ENCODE results near the gene RASL11B. TPM values are rescaled to one million over a fixed set of nuclear protein-coding genes. Genes with fewer than 3 reads are reported as not detected.
A peak's percentile ranks its signal among the peaks of the same experiment; 100 is the strongest.

RASL11B gene
- total RNA-seq, 3 donors from 2014 or later: 3.1 to 4.9 TPM; not detected in 1

DNA sequence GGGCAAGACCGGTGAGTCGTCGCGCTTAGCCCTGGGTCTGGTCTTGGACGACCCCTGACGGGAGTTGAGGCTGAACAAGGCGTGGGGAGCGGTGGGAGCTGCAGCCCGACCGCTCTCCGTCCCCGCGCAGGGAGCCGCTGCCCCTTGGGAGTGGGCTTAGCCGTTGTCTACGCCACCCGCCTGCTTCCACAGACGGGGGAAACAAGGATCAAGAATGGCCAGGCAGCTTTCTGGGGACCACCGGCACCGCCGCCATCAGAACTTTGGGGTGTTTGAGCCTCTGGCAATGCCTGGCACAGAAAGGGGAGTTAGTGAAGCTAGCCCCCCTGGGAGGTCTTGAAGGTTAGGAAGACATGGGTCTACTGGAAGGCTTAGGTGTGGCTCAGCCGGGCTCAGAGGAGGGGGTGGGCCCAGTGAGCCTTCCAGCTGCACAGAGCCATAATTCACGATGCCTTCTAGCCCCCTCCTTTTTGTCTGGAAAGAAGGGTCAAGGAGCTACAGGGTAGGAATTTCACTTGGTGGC lies 583 bp downstream of the RASL11B start:
- Histone ChIP-seq H3K4me1 (peaks cover 0 to 4% of the 10 kb centered on the region in 2 donors), H3K36me3 (no peaks in the 10 kb centered on the region), H3K27me3 (no peaks in the 10 kb centered on the region), H3K9me3 (peaks cover 0 to 4% of the 10 kb centered on the region in 2 donors), H3K4me3 (peak overlapping the region; percentile 56 to 90 (median 74)), H3K27ac (peak overlapping the region in 1 of 2 donors; percentile 81)
- intact Hi-C loops (cut with DNase I; ENCODE audit: low total_unique reads): no loop called here
- TF ChIP-seq POLR2A (IDR thresholded peaks at IDR 0.05): no peak
- TF ChIP-seq, protein P1, sequence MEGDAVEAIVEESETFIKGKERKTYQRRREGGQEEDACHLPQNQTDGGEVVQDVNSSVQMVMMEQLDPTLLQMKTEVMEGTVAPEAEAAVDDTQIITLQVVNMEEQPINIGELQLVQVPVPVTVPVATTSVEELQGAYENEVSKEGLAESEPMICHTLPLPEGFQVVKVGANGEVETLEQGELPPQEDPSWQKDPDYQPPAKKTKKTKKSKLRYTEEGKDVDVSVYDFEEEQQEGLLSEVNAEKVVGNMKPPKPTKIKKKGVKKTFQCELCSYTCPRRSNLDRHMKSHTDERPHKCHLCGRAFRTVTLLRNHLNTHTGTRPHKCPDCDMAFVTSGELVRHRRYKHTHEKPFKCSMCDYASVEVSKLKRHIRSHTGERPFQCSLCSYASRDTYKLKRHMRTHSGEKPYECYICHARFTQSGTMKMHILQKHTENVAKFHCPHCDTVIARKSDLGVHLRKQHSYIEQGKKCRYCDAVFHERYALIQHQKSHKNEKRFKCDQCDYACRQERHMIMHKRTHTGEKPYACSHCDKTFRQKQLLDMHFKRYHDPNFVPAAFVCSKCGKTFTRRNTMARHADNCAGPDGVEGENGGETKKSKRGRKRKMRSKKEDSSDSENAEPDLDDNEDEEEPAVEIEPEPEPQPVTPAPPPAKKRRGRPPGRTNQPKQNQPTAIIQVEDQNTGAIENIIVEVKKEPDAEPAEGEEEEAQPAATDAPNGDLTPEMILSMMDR (IDR thresholded peaks at IDR 0.05): no peak
- no peak for DNase-seq (ENCODE audit: low spot score in 2 of 2)

DNA sequence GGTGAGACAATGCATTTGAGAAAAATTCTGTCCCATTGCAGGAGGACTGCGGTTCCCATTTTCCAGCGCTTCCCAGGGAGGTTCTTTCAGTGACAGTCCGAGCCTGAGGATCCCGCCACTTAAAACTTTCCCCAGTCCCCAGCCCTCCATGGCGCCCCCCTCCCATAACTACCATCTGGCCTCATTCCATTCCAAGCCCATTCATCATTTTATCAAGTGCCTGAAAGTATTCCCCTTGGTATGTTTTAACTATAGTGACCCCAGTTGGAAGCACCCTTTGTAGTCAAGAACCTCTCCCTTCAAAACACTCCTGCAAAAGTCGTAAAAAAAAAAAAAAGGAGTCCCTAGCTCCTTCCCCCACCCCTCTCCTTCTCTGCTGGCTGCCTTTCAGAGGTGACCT lies 1.2 kb downstream of the RASL11B start:
- Histone ChIP-seq H3K36me3 (no peaks in the 10 kb centered on the region), H3K4me3 (peak overlapping the region in 2 of 3 donors; percentile 74 to 90), H3K4me1 (peaks cover 0 to 4% of the 10 kb centered on the region in 2 donors), H3K27ac (no peak overlapping the region), H3K27me3 (no peaks in the 10 kb centered on the region), H3K9me3 (peaks cover 0 to under 1% of the 10 kb centered on the region in 2 donors)
- no peak for DNase-seq (ENCODE audit: low spot score in 2 of 2)
- intact Hi-C loops (cut with DNase I; ENCODE audit: low total_unique reads): no loop called here
- TF ChIP-seq POLR2AphosphoS5 (IDR thresholded peaks at IDR 0.05): no peak
- TF ChIP-seq POLR2A (IDR thresholded peaks at IDR 0.05): no peak
- TF ChIP-seq, protein P1 (IDR thresholded peaks at IDR 0.05): no peak

DNA sequence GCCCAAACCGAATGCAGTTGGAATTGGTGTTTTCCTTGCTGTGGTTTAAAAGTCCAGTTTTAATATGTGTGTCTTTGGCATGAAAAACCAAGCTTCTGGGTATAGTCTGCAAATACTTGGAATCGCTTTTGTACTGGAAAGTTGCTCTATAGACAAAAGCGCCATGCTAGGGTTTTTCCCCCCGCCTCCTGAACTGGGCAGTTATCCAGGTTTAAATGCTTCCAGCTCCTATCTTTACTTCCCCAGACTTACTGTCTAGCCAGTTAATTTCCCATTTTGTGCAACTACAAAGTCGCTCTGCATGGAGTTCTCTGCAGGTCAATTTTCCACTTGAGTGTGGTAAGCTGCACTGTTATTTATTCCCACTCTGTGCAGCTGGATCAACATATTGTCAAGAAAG lies 2.7 kb downstream of the RASL11B start:
- Histone ChIP-seq H3K27me3 (no peaks in the 10 kb centered on the region), H3K36me3 (no peaks in the 10 kb centered on the region), H3K4me3 (peak overlapping the region in 1 of 3 donors; percentile 21), H3K4me1 (peaks cover 0 to 4% of the 10 kb centered on the region in 2 donors), H3K9me3 (no peaks in the 10 kb centered on the region), H3K27ac (no peak overlapping the region)
- intact Hi-C loops (cut with DNase I; ENCODE audit: low total_unique reads): no loop called here
- DNase-seq (ENCODE audit: low spot score in 2 of 2): no peak
- TF ChIP-seq POLR2AphosphoS5 (IDR thresholded peaks at IDR 0.05) (no peak), POLR2A (IDR thresholded peaks at IDR 0.05) (no peak)
- TF ChIP-seq, protein P1 (IDR thresholded peaks at IDR 0.05): no peak

DNA sequence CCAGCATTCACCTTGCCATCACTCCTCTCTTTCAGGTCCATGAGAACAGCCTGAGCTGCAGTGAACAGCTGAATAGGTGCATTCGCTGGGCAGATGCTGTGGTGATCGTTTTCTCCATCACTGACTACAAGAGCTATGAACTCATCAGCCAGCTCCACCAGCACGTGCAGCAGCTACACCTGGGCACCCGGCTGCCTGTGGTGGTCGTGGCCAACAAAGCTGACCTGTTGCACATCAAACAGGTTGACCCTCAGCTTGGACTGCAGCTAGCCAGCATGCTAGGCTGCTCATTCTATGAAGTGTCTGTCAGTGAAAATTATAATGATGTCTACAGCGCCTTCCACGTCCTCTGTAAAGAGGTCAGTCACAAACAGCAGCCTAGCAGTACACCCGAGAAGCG lies 3.2 kb downstream of the RASL11B start:
- peaks cover 2 to 4% of the 10 kb centered on the region in 2 donors for H3K4me1 ChIP-seq
- H3K27me3 ChIP-seq: no peaks in the 10 kb centered on the region
- no peaks in the 10 kb centered on the region for H3K9me3 ChIP-seq
- no peak overlapping the region for H3K27ac ChIP-seq
- intact Hi-C loops (cut with DNase I; ENCODE audit: low total_unique reads): no loop called here
- DNase-seq (ENCODE audit: low spot score in 2 of 2): no peak
- H3K36me3 ChIP-seq: no peaks in the 10 kb centered on the region
- no peak overlapping the region for H3K4me3 ChIP-seq
- TF ChIP-seq POLR2A (IDR thresholded peaks at IDR 0.05) (no peak), POLR2AphosphoS5 (IDR thresholded peaks at IDR 0.05) (no peak)
- TF ChIP-seq, protein P1 (IDR thresholded peaks at IDR 0.05): no peak

DNA sequence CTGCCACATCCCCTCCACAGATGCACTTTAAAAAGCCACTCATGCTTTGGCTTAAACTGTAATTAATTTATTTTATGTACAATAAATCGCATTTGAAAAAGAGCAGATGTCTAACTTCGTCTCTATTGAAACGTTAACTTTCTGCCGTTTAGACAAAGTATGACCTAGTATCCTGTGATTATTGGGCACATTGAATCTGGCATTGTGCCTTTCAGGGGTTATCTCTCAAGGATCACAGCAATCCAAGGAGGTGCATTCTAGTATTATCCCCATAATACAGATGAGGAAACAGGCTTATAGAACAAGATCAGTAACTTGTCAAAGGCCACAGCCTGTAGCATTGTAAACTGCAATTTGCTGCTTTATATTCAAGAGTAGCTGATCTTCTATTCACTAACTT lies 4.6 kb downstream of the RASL11B start:
- peaks cover 4 to 5% of the 10 kb centered on the region in 2 donors for H3K4me1 ChIP-seq
- H3K9me3 ChIP-seq: no peaks in the 10 kb centered on the region
- no peak overlapping the region for H3K27ac ChIP-seq
- TF ChIP-seq, protein P1 (IDR thresholded peaks at IDR 0.05): no peak
- intact Hi-C loops (cut with DNase I; ENCODE audit: low total_unique reads): no loop called here
- H3K36me3 ChIP-seq: no peaks in the 10 kb centered on the region
- no peaks in the 10 kb centered on the region for H3K27me3 ChIP-seq
- no peak for DNase-seq (ENCODE audit: low spot score in 2 of 2)
- no peak overlapping the region for H3K4me3 ChIP-seq

Measured in breast epithelium (tissue), 4 donors.